ENCODE results near the gene IL32.
"Not testable (repeated sequence)": the region's sequence is repeated elsewhere in the genome, so short reads cannot be mapped to it uniquely, and the experiment has no call there.

Gene IL32

GRCh38 chr16:3051009-3051408, 14.4 kb upstream of the IL32 start:
- TF ChIP-seq CTCF (IDR thresholded peaks at IDR 0.05; ENCODE audit: low read depth, low read length, missing control alignments): no peak
- H3K4me3 ChIP-seq (ENCODE audit: low read depth, low read length): no peak overlapping the region
- DNase-seq (ENCODE audit: low read depth): no peak
- in situ Hi-C loops (cut with HindIII; ENCODE audit: low sequenced_read_pairs): no loop called here

DNA sequence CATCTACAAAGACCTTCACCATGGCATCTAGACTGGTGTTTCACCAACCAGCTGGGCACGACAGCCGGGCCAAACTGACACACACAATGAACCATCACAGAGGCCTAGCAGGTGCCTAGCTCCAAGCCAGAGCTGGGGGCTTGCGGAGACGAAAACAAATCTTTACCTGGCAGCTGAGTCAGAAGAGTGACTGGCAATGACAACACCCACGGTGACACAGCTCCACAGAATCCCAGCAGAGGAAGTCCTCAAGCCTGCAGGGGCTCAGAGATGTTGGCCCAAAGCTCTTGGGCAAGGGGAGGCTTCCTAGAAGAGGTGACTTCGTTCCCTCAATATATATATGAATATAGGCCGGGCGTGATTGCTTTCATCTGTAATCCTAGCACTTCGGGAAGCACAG, 13.9 kb upstream of the IL32 start:
- no peak for DNase-seq (ENCODE audit: low read depth)
- in situ Hi-C loops (cut with HindIII; ENCODE audit: low sequenced_read_pairs): no loop called here
- no peak overlapping the region for H3K4me3 ChIP-seq (ENCODE audit: low read depth, low read length)
- TF ChIP-seq CTCF (IDR thresholded peaks at IDR 0.05; ENCODE audit: low read depth, low read length, missing control alignments): no peak

GRCh38 chr16:3052571-3053329, 12.7 kb upstream of the IL32 start:
- DNase-seq (ENCODE audit: low read depth); in situ Hi-C loops (cut with HindIII; ENCODE audit: low sequenced_read_pairs); H3K4me3 ChIP-seq (ENCODE audit: low read depth, low read length): not testable (repeated sequence)

GRCh38 chr16:3053330-3053710, 12.1 kb upstream of the IL32 start:
- DNase-seq (ENCODE audit: low read depth); in situ Hi-C loops (cut with HindIII; ENCODE audit: low sequenced_read_pairs): not testable (repeated sequence)

DNA sequence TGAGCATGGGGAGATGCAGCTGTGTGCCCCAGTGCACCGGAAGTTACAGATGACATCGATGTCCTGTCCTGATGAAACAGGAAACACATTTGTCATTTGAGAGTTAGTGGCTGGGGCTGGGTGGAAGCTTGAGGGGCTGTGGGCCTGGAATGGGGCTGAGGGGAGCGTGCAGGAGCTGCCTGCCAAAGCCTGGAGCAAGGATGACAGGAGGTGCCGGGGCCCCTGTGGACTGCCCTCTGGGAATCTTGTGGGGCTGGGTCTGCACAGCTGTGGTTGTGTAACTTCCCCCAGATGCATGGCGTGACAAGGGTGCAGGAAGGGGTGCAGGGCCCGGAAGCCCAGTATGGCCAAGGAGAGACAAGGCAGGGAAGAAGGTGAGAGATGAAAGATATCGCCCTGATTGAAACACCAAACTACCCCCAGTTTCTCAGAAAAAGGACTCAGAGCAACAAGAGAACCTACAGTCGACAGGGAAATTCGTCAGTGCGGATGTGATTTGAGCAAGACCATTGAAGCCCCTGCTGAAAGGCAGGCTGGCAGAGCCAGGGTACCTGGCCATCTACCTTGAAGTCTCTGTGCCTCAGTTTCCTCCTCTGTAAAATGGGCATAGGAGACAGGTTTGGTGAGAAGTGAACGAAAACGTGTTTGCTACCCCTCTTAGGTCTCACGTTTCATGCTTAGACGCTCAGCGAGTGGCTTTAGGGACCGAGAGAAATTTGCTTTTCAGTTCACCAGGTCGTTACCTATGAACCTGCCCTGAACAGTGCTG, 10.3 kb upstream of the IL32 start:
- no peak overlapping the region for H3K4me3 ChIP-seq (ENCODE audit: low read depth, low read length)
- in situ Hi-C loops (cut with HindIII; ENCODE audit: low sequenced_read_pairs): no loop called here
- no peak for TF ChIP-seq CTCF (IDR thresholded peaks at IDR 0.05; ENCODE audit: low read depth, low read length, missing control alignments)
- no peak for DNase-seq (ENCODE audit: low read depth)

More at GRCh38 chr16:3053330-3053710, 12.1 kb upstream of the IL32 start:
- H3K4me3 ChIP-seq (ENCODE audit: low read depth, low read length): not testable (repeated sequence)

DNA sequence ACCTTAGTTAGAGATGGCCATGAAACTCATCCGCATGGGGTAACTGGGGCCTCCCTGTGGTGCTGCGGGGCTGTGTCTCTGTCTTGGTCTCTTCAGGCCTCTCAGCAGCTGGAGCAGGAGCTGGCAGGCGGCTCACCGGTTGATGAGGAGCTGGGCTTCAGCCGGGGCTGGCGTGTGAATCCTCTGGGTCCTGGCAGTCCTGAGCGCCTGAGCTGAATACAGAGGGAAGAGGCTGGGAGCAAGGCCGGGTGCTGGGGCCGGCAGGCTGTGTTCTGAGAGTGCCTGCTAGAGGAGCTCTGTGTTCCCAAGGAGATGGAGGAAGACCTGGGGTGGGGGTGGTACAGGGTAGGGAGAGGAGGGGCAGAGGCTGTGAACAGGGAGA, 9.7 kb upstream of the IL32 start:
- DNase-seq (ENCODE audit: low read depth); in situ Hi-C loops (cut with HindIII; ENCODE audit: low sequenced_read_pairs); H3K4me3 ChIP-seq (ENCODE audit: low read depth, low read length): not testable (repeated sequence)

GRCh38 chr16:3056336-3057180, 8.9 kb upstream of the IL32 start:
- no peak for TF ChIP-seq CTCF (IDR thresholded peaks at IDR 0.05; ENCODE audit: low read depth, low read length, missing control alignments)
- in situ Hi-C loops (cut with HindIII; ENCODE audit: low sequenced_read_pairs): no loop called here
- no peak overlapping the region for H3K4me3 ChIP-seq (ENCODE audit: low read depth, low read length)
- DNase-seq (ENCODE audit: low read depth): no peak

Data from astrocyte of the cerebellum (primary cell).